HCEC 1CT (cell line): ENCODE data around the gene RCAN1.

ENCODE experiments used
- DNase-seq: peaks from one replicate; pipeline ENCODE4 v3.0.0-alpha.2; 2017

Gene RCAN1

GRCh38 chr21:34536311-34536710, 78.6 kb downstream of the RCAN1 start:
- no peak for DNase-seq

GRCh38 chr21:34535886-34536285, 79.0 kb downstream of the RCAN1 start:
- DNase-seq, result no peak

GRCh38 chr21:34534522-34534921, 80.4 kb downstream of the RCAN1 start:
- DNase-seq, result no peak

DNA sequence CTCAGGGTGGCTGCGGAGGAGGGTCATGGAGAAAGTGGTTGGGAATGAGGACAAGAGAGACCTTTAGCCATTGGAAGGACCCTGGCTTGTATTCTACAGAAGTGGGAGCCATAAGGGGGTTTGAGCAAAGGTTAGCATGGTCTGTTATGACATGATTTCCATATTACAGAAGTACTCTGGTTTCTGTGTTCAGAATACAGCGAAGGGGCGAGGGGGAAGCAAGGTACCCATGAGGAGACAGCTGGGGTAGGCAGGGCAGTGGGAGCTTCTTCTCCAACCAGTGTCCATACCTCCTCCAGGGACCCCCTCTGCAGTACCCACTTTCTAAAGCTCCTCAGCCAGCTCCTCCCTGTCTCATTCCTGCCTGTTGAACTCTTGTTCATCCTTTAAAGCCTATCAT, 81.0 kb downstream of the RCAN1 start:
- DNase-seq, result no peak

DNA sequence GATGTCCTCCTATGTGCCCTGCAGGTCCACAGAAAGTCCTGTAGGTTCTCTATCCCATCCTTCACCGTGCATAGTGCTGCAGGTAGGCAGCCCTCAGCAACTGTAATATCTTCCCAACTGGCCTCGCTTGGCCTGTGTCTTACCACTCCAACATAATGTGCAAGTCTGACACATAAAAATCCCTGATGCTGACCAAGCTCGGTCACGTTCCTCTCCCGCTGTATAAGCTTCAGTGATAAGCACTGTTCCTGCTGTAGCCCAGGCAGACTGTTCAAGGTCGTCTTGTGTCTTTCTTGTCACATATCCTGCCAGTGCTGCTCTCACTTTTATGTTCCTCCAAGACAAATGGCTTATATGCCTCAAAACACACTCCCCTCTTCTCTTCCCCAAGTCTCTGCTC, 83.5 kb downstream of the RCAN1 start:
- DNase-seq, result no peak

GRCh38 chr21:34530261-34530660, 84.7 kb downstream of the RCAN1 start:
- peak; percentile 60 for DNase-seq

- no peak for DNase-seq
Observed at GRCh38 chr21:34528131-34528561, 86.8 kb downstream of the RCAN1 start.

DNA sequence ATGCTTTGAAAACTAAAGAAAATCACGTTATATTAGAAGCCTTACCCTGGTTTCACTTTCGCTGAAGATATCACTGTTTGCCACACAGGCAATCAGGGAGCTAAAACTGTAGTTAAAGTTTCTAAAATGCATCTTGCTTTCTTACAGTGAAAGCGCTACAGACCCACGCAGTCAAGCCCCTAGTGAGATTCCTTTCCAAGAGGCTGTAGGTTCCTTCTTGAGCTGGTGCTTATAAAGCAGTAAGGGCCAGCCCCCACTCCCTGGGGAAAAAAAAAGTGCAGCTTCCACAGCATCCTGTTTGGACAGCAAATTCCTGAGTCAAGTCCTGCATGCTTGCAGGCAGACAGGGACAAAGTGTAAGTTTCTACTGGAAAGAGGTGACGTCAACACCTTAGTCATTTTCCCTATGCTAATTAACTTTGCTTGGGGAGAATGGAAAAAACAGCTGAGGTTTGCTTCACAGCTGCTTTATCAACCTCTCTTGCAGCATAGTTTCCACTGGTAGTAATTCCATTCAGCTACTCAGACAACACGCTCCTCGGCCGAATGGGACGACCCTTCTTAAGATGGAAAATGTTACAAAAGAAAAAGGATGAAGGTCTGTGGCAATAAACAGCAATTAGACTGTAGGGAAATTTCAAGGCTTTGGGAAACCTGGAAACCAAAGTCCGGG, 88.2 kb downstream of the RCAN1 start:
- peak; percentile 100 for DNase-seq

- no peak for DNase-seq
Observed at GRCh38 chr21:34526241-34526617, 88.7 kb downstream of the RCAN1 start.

DNA sequence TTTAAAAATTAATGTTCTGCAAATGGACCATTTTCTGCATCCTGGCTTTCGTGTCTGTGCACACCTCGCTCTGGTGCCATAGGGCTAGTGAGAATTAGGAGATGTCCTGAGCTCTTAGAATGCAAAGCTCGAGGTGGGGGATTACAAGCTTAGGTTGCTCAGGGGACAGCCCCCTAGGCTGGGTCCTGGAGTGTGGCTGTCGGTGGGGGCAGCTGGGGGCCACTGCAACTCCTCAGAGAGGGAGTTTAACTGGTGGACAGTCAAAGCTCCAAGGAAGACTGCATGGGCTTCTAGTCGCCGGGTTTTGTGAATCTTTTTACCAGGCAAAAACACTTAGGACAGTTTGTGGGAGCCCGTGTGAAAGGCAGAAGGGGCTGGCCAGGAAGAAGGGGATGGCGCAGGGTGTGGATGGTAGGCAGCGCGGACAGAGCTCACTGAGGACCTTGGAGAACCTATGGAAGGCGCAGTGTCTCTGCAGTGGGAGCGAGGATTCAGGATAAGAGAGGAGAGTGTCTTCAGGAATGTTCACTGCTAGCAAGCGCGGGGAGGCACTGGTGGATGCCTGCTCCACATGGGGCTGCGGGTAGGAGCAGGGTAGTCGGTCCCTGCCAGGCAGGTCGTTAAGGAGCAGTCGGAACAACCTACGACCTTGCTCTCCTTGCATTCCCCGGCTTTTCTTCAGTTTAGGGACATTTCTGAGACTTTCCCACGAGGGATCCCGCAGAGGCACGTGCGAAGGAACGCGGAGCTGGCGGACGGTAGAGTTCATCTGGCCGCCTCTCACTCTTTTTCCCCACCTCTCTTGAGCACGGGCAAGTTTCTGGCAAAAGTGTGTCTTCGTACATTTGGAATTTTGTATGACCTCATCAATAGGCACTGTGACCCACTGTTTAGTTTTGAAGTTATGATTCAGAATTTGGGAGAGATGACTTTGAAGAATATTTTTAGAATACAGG, 90.0 kb downstream of the RCAN1 start:
- peak; percentile 82 for DNase-seq

DNA sequence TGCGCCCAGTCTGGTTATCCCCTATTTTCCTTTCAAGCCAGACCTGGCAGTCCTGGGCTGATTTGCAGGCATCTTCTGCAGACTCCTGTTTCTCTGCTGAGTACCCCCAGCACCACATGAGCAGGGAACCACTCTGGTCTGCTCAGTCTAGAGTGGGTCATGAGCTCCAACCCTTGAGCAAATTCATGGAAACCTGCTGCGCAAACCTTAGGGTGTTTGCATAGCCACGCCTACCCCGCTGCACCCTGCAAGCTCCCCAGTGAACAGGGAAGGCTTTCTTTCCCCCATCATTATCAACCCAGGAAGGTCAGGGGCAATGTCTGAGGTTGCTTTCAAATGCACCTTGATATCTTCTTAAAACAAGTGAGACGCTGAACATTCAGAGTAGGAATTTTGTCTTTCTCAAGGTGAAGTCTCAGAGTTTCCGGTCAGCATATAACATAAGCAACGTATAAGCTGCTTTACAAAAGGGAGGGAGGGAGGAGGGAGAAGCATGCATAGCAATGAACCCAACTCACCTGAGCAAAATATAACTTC, 91.8 kb downstream of the RCAN1 start:
- DNase-seq, result no peak

DNA sequence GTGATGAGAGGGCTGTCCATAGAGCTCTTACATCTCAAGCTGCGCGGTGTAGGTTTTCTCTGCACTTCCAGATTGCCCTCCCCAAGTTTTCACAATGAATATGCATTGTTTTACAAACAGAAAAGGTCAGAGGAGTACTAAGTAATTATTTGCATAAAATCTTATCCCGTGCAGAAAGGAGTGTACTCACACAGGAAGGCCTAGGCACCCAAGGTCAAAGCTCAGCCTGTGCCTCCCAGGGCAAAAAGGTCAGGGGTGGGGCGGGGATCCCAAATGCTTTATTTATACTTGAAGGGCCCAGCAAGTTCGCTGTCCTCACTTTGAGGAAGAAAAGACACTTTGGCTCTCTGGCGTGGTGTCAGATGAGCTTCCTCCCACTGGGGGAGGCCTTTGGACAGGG, 92.6 kb downstream of the RCAN1 start:
- DNase-seq, result no peak

- no peak for DNase-seq
Observed at GRCh38 chr21:34521561-34521960, 93.4 kb downstream of the RCAN1 start.

- DNase-seq, result no peak
Observed at GRCh38 chr21:34520764-34521508, 94.0 kb downstream of the RCAN1 start.

GRCh38 chr21:34520281-34520680, 94.6 kb downstream of the RCAN1 start:
- no peak for DNase-seq

- no peak for DNase-seq
Observed at GRCh38 chr21:34519694-34520093, 95.2 kb downstream of the RCAN1 start.

DNA sequence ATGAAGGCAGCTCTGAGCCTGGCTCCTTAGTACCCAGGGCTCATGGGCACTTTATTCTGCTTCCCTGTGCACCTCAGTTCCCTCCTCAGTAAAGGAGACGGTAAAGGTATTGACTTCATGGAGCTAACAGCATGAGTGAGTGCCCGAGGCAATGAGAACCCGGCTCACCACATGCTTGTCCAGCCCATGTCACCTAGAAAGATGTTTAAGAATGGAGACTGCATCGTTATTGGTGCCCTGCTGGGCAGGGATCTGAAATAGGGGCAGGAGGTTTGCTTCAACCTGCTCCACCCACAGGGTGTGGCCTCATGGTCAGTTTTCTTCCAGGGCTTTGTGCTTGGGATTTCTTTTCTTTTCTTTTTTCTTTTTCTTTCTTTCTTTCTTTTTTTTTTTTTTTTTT, 95.9 kb downstream of the RCAN1 start:
- DNase-seq, result no peak

DNA sequence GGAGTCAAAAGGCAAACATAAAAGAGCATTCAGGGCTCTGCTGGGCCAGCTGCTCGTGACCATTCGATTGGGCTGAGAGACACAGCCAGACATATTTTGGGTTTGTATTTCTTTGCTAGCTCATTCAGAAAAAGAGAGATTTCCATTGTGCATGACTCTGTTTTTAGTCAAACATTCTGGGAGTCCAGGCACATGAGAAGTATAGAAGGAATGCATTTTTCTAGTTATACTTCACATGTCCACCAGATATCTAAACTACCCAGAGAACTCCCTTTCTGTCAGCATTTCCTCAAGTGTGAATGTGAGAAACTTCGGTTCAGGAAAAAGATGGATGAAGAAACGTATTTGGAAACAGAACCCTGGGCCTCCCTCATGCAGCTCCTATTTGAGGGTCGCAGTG, 96.6 kb downstream of the RCAN1 start:
- no peak for DNase-seq

DNA sequence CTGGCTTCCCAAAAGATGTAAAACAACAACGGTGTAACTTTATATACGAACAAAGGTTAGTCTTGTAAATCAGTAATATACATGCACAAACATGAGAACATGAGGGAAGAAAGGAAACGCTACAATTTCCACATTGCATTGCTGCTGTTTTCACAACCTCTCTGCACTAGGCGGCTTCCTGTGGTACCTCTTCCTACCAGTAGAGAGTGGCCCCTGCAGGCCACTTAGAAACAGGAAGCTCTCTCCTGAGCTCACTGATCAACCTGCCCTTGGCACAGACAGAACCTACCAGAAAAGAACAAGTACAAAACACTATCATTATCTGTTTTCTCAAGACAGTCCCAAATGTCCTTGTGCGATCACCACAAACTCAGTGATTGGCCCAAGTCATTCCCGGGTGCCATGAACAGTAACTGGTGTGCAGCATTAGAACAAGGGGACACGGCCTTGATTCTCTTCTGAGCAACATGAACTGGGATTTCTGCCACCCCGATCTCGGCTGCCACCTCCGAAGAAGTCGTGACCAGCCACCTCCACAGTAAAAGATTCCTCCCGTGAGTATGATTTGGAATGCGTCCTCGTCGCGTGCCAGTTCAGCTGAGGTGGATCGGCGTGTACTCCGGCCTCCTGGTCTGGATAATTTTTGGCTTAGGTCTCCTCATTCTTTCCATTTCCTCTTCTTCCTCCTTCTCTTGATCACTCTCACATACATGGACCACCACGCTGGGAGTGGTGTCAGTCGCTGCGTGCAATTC, 97.2 kb downstream of the RCAN1 start:
- DNase-seq, result peak; percentile 22

DNA sequence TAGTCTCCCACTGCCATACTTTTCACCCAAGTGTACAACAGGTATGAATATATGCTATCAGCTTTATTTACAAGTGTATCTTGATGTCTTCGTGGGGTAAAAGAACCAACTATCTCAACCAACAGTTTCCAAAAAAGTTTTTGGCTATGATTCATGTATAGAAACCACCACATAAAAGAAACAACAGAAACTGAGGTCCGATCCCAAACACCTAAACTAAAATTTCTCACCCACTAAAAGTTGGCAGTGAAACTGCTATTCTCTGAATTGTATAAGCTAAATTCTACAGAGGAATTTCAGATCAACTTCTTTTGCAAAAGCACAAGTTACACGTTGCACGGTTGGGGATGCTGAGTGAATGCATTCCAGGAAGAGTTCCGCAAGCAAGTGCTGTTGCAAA, 97.9 kb downstream of the RCAN1 start:
- DNase-seq, result no peak

- no peak for DNase-seq
Observed at GRCh38 chr21:34514576-34515115, 100.3 kb downstream of the RCAN1 start.

DNA sequence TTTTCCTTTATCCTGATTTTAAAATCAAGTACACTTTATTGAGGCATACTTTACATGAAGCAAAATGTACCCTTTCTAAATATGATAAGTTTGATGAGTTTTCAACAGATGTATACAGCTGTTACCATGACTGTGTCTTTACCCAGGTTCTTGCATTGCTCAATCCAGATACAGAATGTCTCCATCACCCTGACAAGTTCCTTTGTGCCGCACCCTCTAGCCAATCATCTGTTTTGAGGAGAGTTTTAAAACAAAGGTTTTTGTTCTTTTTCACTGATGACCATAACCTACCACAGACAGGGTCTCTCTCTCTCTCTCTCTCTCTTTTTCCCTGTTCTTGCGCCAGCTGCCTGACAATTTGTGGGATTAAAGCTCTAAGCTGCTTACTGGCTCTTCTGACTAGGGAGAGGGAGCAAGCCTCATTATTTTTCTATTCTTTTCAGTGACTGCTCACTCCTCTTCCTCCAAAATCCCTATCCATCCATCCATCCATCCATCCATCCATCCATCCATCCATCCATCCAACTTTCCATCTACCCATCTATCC, 101.7 kb downstream of the RCAN1 start:
- peak; percentile 75 for DNase-seq
